HL-60 (cell line): ENCODE data around the gene TMEM116.

Source experiments
- GABPA ChIP-seq: IDR thresholded peaks from 2 replicates; pipeline ENCODE4 v1.6.1; 2012; ENCODE audit warnings: low read depth
- POLR2AphosphoS5 ChIP-seq: IDR thresholded peaks from 2 replicates; pipeline ENCODE4 v1.6.1; 2012; ENCODE audit warnings: low read depth
- TF ChIP-seq, protein P1 (sequence below): IDR thresholded peaks from 2 replicates; pipeline ENCODE4 v1.6.1; 2012; ENCODE audit warnings: low read depth; ENCODE audit not compliant: insufficient replicate concordance
- TF ChIP-seq, protein P2 (sequence below): IDR thresholded peaks from one replicate; pipeline ENCODE4 v1.5.1; 2011; ENCODE audit warnings: low read length, control low read depth, inconsistent platforms; ENCODE audit not compliant: insufficient read depth

DNA sequence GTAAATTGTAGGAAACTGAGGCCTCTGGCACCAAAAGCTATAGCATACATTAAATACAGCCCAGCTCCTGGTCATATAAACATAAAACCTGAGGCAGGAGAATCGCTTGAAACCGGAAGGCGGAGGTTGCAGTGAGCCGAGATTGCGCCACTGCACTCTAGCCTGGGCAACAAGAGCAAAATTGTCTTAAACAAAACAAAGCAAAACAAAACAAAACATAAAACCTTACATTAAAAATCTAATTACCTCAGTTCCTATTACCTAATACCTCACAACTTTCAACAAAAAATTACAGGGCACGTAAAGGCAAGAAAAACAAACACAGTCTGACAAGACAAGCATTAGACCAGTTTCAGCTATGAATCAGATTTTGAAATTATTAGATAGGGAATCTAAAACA lies 36.7 kb downstream of the TMEM116 start:
- TF ChIP-seq, protein P1, sequence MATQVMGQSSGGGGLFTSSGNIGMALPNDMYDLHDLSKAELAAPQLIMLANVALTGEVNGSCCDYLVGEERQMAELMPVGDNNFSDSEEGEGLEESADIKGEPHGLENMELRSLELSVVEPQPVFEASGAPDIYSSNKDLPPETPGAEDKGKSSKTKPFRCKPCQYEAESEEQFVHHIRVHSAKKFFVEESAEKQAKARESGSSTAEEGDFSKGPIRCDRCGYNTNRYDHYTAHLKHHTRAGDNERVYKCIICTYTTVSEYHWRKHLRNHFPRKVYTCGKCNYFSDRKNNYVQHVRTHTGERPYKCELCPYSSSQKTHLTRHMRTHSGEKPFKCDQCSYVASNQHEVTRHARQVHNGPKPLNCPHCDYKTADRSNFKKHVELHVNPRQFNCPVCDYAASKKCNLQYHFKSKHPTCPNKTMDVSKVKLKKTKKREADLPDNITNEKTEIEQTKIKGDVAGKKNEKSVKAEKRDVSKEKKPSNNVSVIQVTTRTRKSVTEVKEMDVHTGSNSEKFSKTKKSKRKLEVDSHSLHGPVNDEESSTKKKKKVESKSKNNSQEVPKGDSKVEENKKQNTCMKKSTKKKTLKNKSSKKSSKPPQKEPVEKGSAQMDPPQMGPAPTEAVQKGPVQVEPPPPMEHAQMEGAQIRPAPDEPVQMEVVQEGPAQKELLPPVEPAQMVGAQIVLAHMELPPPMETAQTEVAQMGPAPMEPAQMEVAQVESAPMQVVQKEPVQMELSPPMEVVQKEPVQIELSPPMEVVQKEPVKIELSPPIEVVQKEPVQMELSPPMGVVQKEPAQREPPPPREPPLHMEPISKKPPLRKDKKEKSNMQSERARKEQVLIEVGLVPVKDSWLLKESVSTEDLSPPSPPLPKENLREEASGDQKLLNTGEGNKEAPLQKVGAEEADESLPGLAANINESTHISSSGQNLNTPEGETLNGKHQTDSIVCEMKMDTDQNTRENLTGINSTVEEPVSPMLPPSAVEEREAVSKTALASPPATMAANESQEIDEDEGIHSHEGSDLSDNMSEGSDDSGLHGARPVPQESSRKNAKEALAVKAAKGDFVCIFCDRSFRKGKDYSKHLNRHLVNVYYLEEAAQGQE, result no peak
- TF ChIP-seq, protein P2, sequence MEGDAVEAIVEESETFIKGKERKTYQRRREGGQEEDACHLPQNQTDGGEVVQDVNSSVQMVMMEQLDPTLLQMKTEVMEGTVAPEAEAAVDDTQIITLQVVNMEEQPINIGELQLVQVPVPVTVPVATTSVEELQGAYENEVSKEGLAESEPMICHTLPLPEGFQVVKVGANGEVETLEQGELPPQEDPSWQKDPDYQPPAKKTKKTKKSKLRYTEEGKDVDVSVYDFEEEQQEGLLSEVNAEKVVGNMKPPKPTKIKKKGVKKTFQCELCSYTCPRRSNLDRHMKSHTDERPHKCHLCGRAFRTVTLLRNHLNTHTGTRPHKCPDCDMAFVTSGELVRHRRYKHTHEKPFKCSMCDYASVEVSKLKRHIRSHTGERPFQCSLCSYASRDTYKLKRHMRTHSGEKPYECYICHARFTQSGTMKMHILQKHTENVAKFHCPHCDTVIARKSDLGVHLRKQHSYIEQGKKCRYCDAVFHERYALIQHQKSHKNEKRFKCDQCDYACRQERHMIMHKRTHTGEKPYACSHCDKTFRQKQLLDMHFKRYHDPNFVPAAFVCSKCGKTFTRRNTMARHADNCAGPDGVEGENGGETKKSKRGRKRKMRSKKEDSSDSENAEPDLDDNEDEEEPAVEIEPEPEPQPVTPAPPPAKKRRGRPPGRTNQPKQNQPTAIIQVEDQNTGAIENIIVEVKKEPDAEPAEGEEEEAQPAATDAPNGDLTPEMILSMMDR, result no peak
- TF ChIP-seq POLR2AphosphoS5 (no peak), GABPA (no peak)
